Naive thymus-derived CD4-positive, alpha-beta T cell (primary cell): ENCODE data around the gene BMPR2. TPM values are rescaled to one million over a fixed set of nuclear protein-coding genes. Genes with fewer than 3 reads are reported as not detected.
"Not testable (repeated sequence)": the region's sequence is repeated elsewhere in the genome, so short reads cannot be mapped to it uniquely, and the experiment has no call there.

Experiments
- ATAC-seq: fragments of 150-1000 bp; cut with Tn5 transposase; 2 replicates; pipeline ENCODE4 v1.10.0; 2021; ENCODE audit warnings: mild to moderate bottlenecking, moderate library complexity
- CTCF ChIA-PET: fragments of 350-600 bp; sonication (Branson Sonifier 250); formaldehyde crosslinking; loops from one replicate; lab custom pipeline; 2021; ENCODE audit warnings: antibody characterized with exemption; lab: Charles Lee
- POLR2A ChIA-PET: fragments of 350-600 bp; sonication (Branson Sonifier 250); formaldehyde crosslinking; loops from one replicate; lab custom pipeline; 2021; ENCODE audit warnings: antibody characterized with exemption, inconsistent platforms; lab: Charles Lee
- DNase-seq, 9 donors: peaks; one replicate each; pipeline versions ENCODE4 v3.0.0 to v3.0.0-alpha.2; 2020 to 2022; ENCODE audit warnings: mixed read lengths in 1 of 9
- H3K27ac ChIP-seq: one replicate; pipeline ENCODE4 v1.7.0; 2013; ENCODE audit warnings: mild to moderate bottlenecking, low read depth, low read length, moderate library complexity
- H3K27me3 ChIP-seq, 2 donors: one replicate each; pipeline ENCODE4 v1.7.0; 2013; ENCODE audit warnings: low read length in 2 of 2, mild to moderate bottlenecking in 2 of 2, moderate library complexity in 2 of 2; ENCODE audit not compliant: control insufficient read depth in 2 of 2, insufficient read depth in 2 of 2
- H3K36me3 ChIP-seq, 3 experiments: 1 replicate in 2 of 3; 2 replicates in 1 of 3; pipeline ENCODE4 v1.7.0; 2013; ENCODE audit warnings: low read length in 3 of 3, mild to moderate bottlenecking in 3 of 3, moderate library complexity in 1 of 3; ENCODE audit not compliant: insufficient read depth in 3 of 3, control insufficient read depth in 2 of 3
- H3K4me1 ChIP-seq, 2 donors: one replicate each; pipeline ENCODE4 v1.7.0; 2013; ENCODE audit warnings: low read length in 2 of 2, mild to moderate bottlenecking in 2 of 2, moderate library complexity in 1 of 2; ENCODE audit not compliant: control insufficient read depth in 2 of 2, insufficient read depth in 2 of 2
- H3K4me3 ChIP-seq: 2 replicates; pipeline ENCODE4 v1.7.0; 2013; ENCODE audit warnings: mild to moderate bottlenecking, low read length
- H3K9me3 ChIP-seq, 3 experiments: 1 replicate in 2 of 3; 2 replicates in 1 of 3; pipeline ENCODE4 v1.7.0; 2013; ENCODE audit warnings: low read length in 3 of 3; ENCODE audit not compliant: control insufficient read depth in 2 of 3
- H3K27ac Mint-ChIP-seq, 9 donors: one replicate each; pipeline ENCODE4 v1.8.0; 2020 to 2022; ENCODE audit warnings: mixed read lengths in 9 of 9, mild to moderate bottlenecking in 8 of 9, moderate library complexity in 5 of 9, inconsistent platforms in 2 of 9
- H3K27me3 Mint-ChIP-seq, 5 donors: one replicate each; pipeline ENCODE4 v1.8.0; 2021 to 2022; ENCODE audit warnings: mixed read lengths in 5 of 5, mild to moderate bottlenecking in 1 of 5
- H3K36me3 Mint-ChIP-seq, 5 donors: one replicate each; pipeline ENCODE4 v1.8.0; 2020 to 2022; ENCODE audit warnings: mixed read lengths in 5 of 5, mild to moderate bottlenecking in 3 of 5, inconsistent platforms in 1 of 5
- H3K4me1 Mint-ChIP-seq, 7 donors: one replicate each; pipeline ENCODE4 v1.8.0; 2020 to 2022; ENCODE audit warnings: mixed read lengths in 7 of 7, mild to moderate bottlenecking in 3 of 7, inconsistent platforms in 1 of 7
- H3K4me3 Mint-ChIP-seq, 10 donors: one replicate each; pipeline ENCODE4 v1.8.0; 2020 to 2022; ENCODE audit warnings: mild to moderate bottlenecking in 10 of 10, mixed read lengths in 10 of 10, moderate library complexity in 6 of 10, inconsistent platforms in 2 of 10
- H3K9me3 Mint-ChIP-seq, 11 donors: one replicate each; pipeline ENCODE4 v1.8.0; 2020 to 2022; ENCODE audit warnings: mixed read lengths in 11 of 11, mild to moderate bottlenecking in 4 of 11, inconsistent platforms in 1 of 11, moderate library complexity in 1 of 11
- intact Hi-C, 2 donors: fragments of 100-400 bp; cut with micrococcal nuclease; formaldehyde crosslinking; loops; one replicate each; pipeline ENCODE4 v1.15.1; 2023
- polyA plus RNA-seq, 2 donors: library from polyadenylated mRNA; unstranded; fragments of 300-500 nt; fragmentation: Illumina TruSeq; gene quantifications; one replicate each; pipeline ENCODE4 v1.2.3, GENCODE V29; 2021
- total RNA-seq, 6 experiments: library from RNA in 5 of 6; stranded (reverse) in 5 of 6; gene quantifications; 1 replicate in 5 of 6; 2 replicates in 1 of 6; pipeline ENCODE4 v1.2.3 and lab custom pipeline; 2021 to 2026

BMPR2 gene
- total and polyA plus RNA-seq, 7 experiments from 2014 or later = 4.6 to 33.1 (median 13.3) TPM

- H3K4me1 ChIP-seq = no peaks in the 10 kb centered on the region
- H3K4me3 ChIP-seq = no peak overlapping the region
- H3K27me3 ChIP-seq = no peaks in the 10 kb centered on the region
- intact Hi-C loops = no loop called here
- peaks cover 0 to 5% (median 0%) of the 10 kb centered on the region in 7 donors for H3K4me1 Mint-ChIP-seq
- no peaks in the 10 kb centered on the region for H3K36me3 ChIP-seq
- no peaks in the 10 kb centered on the region for H3K9me3 ChIP-seq
- POLR2A ChIA-PET = interaction anchor here (0.6 kb wide), 1 partner anchor 493 kb away, joined by 4 read pairs; no protein-coding TSS in a partner anchor
- CTCF ChIA-PET = no interaction called here
- ATAC-seq (no peak), DNase-seq (no peak)
- H3K9me3 Mint-ChIP-seq = no peaks in the 10 kb centered on the region
- peaks cover 0 to 24% (median 7%) of the 10 kb centered on the region in 5 donors for H3K36me3 Mint-ChIP-seq
- no peaks in the 10 kb centered on the region for H3K27me3 Mint-ChIP-seq
- H3K27ac ChIP-seq = no peak overlapping the region
- H3K4me3 Mint-ChIP-seq = no peak overlapping the region
- H3K27ac Mint-ChIP-seq = no peak overlapping the region
These were observed 169.8 kb downstream of the BMPR2 start for GRCh38 chr2:202545931-202546330.

- DNase-seq, intact Hi-C loops, H3K9me3 Mint-ChIP-seq, H3K27ac ChIP-seq, H3K27ac Mint-ChIP-seq, H3K4me3 Mint-ChIP-seq, CTCF ChIA-PET, H3K4me3 ChIP-seq, H3K4me1 ChIP-seq, H3K9me3 ChIP-seq, H3K27me3 Mint-ChIP-seq, H3K4me1 Mint-ChIP-seq, H3K36me3 ChIP-seq, ATAC-seq, H3K27me3 ChIP-seq: not testable (repeated sequence)
- POLR2A ChIA-PET = interaction anchor here (0.6 kb wide), 2 partner anchors 120 to 492 kb away, joined by 3 to 4 read pairs; no protein-coding TSS in a partner anchor
- H3K36me3 Mint-ChIP-seq = peaks cover 0 to 21% (median 7%) of the 10 kb centered on the region in 5 donors
These were observed 170.5 kb downstream of the BMPR2 start for GRCh38 chr2:202546499-202547141.

GRCh38 chr2:202548240-202548639 is 172.1 kb downstream of the BMPR2 start:
- Mint-ChIP-seq H3K36me3 (peaks cover 0 to 30% (median 10%) of the 10 kb centered on the region in 5 donors), H3K9me3 (no peaks in the 10 kb centered on the region), H3K4me1 (peaks cover 0 to 5% (median 0%) of the 10 kb centered on the region in 7 donors), H3K27me3 (no peaks in the 10 kb centered on the region), H3K4me3 (no peak overlapping the region), H3K27ac (no peak overlapping the region)
- no peak overlapping the region for H3K4me3 ChIP-seq
- no peaks in the 10 kb centered on the region for H3K4me1 ChIP-seq
- ATAC-seq = no peak
- no peaks in the 10 kb centered on the region for H3K27me3 ChIP-seq
- no peaks in the 10 kb centered on the region for H3K9me3 ChIP-seq
- H3K27ac ChIP-seq = no peak overlapping the region
- ChIA-PET POLR2A (interaction anchor here (0.7 kb wide), 1 partner anchor 35 kb away, joined by 5 read pairs; no protein-coding TSS in a partner anchor), CTCF (interaction anchor here (0.6 kb wide), 1 partner anchor 370 kb away, joined by 3 read pairs; no protein-coding TSS in a partner anchor)
- no peak for DNase-seq
- H3K36me3 ChIP-seq = peaks cover 0 to 5% (median 0%) of the 10 kb centered on the region in 3 experiments
- intact Hi-C loops = no loop called here

GRCh38 chr2:202551000-202551399 is 174.9 kb downstream of the BMPR2 start:
- intact Hi-C loops, H3K4me3 ChIP-seq, H3K4me3 Mint-ChIP-seq, H3K4me1 ChIP-seq, H3K4me1 Mint-ChIP-seq, H3K9me3 Mint-ChIP-seq, H3K27ac ChIP-seq, ATAC-seq, DNase-seq, H3K27me3 ChIP-seq, H3K9me3 ChIP-seq, H3K27me3 Mint-ChIP-seq, H3K27ac Mint-ChIP-seq, POLR2A ChIA-PET: not testable (repeated sequence)
- H3K36me3 Mint-ChIP-seq = peaks cover 9 to 47% (median 21%) of the 10 kb centered on the region in 5 donors
- CTCF ChIA-PET = interaction anchor here (0.6 kb wide), 1 partner anchor 142 kb away, joined by 3 read pairs; no protein-coding TSS in a partner anchor
- peaks cover 0 to 15% (median 0%) of the 10 kb centered on the region in 3 experiments for H3K36me3 ChIP-seq

DNA sequence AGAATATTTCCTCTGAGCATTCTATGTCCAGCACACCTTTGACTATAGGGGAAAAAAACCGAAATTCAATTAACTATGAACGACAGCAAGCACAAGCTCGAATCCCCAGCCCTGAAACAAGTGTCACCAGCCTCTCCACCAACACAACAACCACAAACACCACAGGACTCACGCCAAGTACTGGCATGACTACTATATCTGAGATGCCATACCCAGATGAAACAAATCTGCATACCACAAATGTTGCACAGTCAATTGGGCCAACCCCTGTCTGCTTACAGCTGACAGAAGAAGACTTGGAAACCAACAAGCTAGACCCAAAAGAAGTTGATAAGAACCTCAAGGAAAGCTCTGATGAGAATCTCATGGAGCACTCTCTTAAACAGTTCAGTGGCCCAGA is 179.2 kb downstream of the BMPR2 start:
- DNase-seq = no peak
- Mint-ChIP-seq H3K9me3 (no peaks in the 10 kb centered on the region), H3K27me3 (no peaks in the 10 kb centered on the region), H3K27ac (no peak overlapping the region), H3K4me3 (no peak overlapping the region), H3K4me1 (peaks cover 0 to 4% (median 0%) of the 10 kb centered on the region in 7 donors), H3K36me3 (peaks cover 11 to 43% (median 19%) of the 10 kb centered on the region in 5 donors)
- Histone ChIP-seq H3K36me3 (peaks cover 0 to 19% (median 0%) of the 10 kb centered on the region in 3 experiments), H3K4me1 (no peaks in the 10 kb centered on the region), H3K9me3 (no peaks in the 10 kb centered on the region), H3K27me3 (no peaks in the 10 kb centered on the region), H3K4me3 (no peak overlapping the region), H3K27ac (no peak overlapping the region)
- ChIA-PET CTCF (no interaction called here), POLR2A (no interaction called here)
- no peak for ATAC-seq
- intact Hi-C loops = no loop called here

GRCh38 chr2:202560200-202560599 is 184.1 kb downstream of the BMPR2 start:
- no peak overlapping the region for H3K27ac ChIP-seq
- H3K9me3 Mint-ChIP-seq = no peaks in the 10 kb centered on the region
- peaks cover 7 to 21% (median 9%) of the 10 kb centered on the region in 5 donors for H3K36me3 Mint-ChIP-seq
- H3K9me3 ChIP-seq = no peaks in the 10 kb centered on the region
- H3K27ac Mint-ChIP-seq = peak overlapping the region in 1 of 9 donors; percentile 32
- H3K4me1 ChIP-seq = no peaks in the 10 kb centered on the region
- no peak overlapping the region for H3K4me3 ChIP-seq
- ATAC-seq = no peak
- no peaks in the 10 kb centered on the region for H3K27me3 Mint-ChIP-seq
- no peaks in the 10 kb centered on the region for H3K27me3 ChIP-seq
- intact Hi-C loops = no loop called here
- no peak overlapping the region for H3K4me3 Mint-ChIP-seq
- CTCF ChIA-PET = no interaction called here
- H3K36me3 ChIP-seq = peaks cover 0 to 11% (median 0%) of the 10 kb centered on the region in 3 experiments
- DNase-seq = no peak
- POLR2A ChIA-PET = interaction anchor here (0.5 to 0.7 kb wide), 2 partner anchors 28 to 1844 kb away, joined by 3 to 6 read pairs; no protein-coding TSS in a partner anchor
- H3K4me1 Mint-ChIP-seq = peaks cover 0 to 3% (median 0%) of the 10 kb centered on the region in 7 donors
